HG02884 (cell line): ENCODE measurements around the gene HOXB4.

ENCODE experiments used
- ATAC-seq: cut with Tn5 transposase; IDR thresholded peaks from one replicate; pipeline ENCODE4 v1.9.1; 2021; ENCODE audit warnings: mild to moderate bottlenecking, moderate library complexity; ENCODE audit not compliant: unreplicated experiment

HOXB4 gene

DNA sequence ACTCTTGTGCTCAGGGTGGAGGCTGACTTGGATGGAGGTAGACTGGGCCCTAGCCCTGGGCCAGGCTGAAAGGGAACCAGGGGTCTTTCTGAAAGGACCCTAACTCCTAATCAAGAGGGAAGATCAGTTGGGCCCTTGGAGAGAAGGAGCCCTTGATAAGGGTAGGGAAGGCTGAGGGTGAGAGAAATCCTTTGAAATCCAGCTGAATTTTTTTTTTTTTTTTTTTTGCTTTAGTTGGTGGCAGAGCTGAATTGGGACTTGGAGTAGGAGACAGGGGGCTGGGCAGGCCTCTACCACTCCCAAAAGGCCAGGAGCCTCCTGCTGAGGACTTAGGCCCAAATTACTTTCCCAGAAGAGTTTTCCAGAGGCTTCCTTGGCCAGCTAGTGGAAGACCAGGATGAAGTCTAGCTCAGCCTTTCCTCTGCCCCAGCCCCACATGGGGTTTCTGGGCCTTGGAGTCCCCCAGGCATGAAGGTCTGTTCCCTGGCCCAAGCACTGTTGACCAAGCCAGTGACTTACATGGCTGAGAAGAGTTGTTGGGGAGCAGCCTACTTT is 12.5 kb upstream of the HOXB4 start:
- ATAC-seq: no peak

DNA sequence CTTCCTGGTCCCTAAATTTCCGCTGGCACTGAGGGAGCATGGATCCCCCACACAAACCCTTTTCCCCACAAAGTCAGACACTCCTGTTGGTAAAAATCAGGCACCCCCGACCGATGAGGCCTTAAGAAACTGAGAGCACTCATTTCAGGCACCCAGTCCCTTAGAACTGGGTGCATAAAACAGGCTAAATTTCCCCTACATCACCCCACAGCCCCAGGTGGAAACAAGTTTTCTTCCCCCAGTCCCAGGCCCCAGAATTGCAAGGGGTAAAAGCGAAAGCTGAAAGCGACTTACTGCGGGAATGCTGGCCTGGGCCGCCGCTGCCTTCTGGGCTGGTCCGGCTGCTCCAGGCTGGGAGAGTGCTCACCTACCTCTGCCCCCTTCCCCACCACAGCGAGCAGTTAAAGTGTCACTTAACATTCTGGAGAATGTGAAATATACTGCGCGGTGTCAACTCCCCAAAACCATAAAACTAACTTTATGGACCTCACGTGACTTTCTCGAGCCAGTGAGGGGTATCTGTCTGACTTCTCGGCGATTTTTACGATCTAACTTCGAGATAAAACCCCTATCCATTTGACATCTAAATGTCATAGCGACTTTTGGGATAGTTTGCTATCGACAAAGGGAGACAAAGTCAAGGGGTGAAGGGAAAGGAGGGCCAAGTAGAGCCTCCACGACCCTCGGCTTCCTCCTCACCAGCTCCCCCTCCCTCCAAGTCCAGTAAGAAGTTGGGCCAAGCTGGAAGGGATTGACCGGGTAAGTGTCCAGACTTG is 11.9 kb upstream of the HOXB4 start, which contains the start of gene HOXB3:
Gene HOXB3, minus strand, starts transcription at position 411 of the 776 bp plus-strand sequence. CDS start 37,767 bp downstream, outside the sequence.
- no peak for ATAC-seq

DNA sequence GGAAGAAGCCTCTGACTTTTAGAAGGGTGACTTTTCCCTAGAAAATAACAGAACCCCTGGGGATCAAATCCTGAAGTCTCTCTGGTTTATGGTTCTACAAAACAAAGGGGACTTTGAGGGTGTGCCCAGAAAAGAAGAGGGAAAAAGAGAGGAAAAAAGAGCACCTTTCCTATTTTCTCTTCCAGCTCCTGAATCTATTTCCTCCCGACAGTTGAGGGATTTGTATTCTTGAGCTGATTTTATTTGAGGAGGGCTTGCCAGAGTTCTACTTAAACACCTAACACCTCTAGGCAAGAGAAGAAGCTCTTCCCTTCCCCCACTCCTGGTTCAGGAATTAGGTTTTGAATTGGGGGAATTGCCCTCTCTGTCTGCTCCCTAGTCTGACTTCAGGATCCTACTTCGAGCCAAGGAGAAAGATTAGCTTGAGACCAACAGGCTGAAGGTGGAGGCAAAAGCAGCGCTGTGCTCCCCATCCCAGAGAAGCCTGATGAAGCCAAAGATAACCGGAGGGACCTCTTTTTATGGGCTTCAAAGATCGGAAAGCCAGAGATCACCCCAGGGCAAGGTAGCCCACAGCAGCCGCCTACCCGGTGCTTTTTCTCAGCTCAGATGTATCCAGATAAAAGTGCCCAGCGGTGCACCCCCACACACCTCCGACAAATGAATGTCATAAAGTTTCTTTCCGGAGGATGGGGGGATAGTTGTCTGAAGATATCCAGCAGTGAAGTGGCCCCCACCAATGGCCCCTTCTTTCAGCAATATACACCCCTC is 11.1 kb upstream of the HOXB4 start:
- no peak for ATAC-seq

DNA sequence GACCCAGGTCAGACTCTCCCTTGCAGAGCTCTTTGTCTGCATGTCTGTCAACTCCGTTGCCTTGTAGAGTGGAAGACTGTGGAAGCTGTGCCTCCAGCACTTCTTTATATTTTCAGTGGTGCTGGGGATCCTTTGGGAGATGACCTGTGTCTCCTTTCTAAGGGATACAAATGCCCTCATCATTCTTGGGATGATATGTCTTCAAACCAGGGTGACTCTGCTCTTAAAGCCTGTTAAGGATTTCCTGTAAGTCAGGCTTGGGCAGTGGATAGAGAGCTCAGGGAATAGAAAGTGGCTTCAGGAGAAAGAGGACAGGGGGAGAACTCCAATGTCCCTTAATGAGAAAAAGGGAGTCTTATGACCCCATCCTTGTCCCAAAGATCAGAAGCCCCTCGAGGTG is 10.4 kb upstream of the HOXB4 start:
- no peak for ATAC-seq

DNA sequence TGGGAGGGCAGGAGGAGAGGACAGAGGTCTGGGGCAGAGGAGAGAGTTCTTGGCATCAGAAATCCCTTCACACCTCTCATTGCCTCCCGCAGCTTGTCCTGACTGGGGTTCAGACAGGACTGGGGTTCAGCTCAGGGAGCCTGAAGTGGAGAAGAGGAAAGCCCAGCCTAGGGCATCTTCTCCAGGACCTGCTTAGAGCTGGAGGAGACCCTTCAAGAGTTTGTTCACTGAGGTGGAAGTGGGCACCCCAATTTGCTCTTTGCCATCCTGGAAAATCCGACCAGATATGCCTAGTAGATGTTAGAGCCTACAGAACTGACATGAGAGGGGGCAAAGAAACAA is 9.9 kb upstream of the HOXB4 start:
- ATAC-seq: no peak

DNA sequence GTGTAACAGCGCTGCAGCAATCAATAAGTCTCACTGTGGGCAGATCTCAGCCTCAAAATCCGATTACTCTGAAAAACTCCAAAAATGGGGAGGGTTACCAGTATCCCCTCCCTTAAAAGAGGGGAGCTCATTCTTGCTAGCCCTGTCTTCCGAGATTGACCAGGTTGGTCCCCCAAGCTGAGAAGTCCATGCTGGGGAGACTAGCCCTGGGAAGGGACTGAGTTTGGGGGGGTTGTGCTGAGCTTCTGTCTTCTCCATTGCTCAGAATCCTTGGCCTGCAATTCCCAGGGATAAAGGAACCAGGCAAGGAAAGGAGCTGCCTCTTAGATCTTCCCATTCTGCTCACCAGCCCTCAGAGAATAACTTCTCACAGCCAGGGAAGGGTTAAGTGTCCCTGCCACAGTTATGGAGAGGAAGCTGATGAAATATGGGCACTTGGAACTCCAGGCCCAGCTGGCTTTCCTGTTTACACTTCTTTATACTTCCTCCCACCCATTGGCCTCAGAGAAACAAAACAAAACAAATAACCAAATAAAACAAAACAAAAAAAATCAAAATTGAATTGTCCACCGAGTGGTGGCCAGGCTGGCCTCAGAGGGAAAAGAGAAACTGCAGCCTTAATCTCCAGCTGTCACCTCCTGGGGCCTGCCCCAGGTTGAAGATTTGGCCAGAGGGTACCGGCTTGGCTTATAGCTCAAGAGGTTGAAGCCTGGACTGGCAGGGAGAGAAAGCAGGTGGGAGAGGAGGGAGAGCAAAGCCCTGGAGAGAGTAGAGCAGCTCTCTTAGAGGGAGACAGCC is 9.3 kb upstream of the HOXB4 start:
- no peak for ATAC-seq

DNA sequence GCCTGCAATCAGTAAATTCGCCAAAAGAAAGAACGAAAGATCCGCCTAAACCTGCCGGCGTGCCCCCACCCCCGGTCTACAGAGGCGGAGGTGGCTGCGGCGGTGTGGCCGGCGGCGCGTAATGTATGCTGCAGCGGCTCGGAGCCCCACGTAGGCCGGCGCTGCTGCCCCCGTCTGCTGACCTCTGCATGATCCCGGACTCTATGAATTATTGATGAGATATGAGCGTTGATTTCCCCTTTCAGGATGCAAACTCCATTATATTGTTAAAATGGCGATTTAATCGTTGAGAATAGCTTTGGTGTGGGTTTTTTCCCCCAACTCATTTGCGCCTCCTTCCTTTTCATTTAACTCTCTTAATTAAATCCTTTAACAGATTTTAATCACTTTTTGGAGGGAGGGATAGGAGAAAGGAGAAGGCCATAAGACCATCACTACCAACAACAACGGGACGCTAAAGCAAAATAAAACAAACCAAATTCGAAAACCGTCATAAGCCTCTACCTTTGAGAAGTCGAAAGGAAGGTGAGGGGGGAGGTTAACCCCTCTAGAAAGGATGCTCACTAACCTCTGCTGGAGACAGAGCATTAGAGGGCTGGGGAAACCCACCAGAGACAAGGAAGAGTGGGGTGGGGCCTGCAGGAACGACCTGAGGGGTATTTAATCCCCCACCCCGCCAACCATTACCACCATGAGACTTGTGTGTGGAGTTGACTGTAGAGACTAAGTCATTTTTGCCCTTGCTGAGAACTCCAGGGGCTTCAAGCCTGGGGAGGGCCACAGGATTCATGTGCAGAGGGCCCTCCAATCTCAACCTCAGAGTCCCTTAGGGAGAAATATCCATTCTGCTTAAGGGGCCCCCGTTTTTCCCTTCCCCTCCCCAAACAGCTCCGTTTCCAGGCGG is 8.5 kb upstream of the HOXB4 start:
- ATAC-seq: no peak

DNA sequence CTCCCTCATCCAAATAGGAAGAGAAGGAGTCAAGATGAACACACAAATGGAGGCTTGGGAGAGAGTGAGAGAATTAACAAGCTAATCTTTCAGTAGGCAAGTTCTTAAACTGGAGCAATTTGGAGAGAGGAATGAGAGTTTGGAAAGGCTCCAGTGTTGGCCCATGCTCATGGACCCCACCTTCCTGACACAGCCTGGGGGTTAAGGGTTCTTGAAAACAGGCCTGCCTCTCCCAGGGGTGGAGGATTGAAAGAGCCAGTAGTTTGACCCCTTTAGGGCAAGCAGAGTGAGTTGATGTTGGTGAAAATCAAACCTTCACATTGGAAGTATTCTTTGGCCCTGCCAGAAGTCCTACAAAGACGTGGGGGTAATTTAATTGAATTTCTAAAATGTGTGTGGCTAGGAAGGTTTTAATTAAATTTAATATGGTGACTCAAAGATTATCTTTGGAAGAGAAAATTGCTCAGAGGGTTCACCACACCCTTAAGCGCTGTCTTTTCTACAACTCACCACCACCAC is 6.1 kb upstream of the HOXB4 start:
- no peak for ATAC-seq

DNA sequence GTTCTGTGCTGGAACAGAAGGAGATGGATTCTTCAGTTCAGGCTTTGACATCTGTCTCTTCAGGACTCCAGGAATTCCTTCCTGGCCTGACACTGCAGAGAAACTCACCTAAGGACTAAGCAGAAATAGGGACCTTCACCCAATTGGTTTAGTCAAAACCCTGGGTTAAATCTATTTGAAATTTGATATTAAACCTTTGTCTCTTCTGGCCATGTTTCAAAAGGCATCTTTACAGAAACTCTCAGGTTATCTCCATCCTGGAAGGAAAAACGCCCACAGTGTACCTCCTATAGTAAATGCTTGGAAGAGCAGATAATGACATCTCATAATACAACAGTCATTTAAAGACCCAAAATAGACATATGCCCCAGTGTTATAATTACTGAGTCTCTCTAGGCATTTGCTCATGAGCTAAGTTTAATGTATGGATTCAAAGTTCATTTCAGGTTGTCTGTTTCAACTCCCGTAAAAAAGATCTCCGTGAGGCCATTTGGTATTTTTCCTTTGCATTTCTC is 5.6 kb upstream of the HOXB4 start:
- ATAC-seq: no peak

DNA sequence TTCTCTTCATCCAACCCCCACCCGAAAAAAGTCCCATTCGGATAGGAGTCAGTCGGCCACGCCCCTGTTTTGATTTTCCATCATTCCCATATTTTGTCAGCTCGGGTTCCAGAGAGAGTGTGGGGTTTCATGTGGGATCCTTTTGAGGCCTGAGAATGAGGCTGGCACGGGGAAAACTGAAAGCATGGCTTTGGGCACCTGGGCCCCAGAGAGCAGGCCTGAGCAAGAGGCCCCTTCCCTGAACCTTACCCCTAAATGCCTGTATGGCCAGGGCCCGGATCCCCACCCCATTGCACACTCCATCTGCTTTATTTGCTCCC is 4.6 kb upstream of the HOXB4 start:
- no peak for ATAC-seq

DNA sequence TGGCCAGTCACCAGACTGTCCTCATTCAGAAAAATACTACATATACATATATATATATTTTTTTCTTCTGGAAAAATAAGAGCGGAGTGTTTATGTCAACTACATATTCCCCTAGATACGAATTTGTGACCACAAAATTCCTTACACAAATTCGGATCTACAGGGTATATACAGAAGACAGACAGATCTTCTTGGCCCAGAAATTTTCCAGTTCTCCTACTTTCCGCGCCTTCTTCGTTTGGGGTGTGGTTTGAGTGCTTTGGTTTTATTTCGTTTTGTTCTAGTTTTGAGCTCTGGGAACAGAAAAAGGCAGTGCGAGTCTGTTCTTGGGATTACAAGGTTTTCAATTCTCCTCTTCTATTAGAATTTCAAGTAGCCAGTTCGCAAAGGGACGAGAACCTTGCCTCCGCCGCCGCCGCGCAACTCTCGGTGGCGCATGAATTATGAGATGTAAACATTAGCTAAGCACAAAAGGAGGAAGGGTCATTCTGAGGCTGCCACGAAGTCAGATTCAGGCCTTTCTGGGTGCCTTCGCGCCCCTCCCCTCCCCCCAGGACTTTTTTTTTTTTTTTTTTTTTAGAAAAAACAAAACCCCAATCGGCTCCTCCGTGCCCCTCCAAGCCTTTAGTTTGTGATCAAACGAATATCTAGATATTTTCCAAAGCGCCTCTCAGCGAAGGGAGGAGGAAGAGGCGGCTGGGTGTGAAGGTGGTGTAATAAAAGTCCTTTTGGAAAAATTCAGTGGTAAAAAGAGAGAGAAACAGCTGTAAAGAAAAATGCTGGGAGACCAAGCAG is 1.8 kb upstream of the HOXB4 start:
- no peak for ATAC-seq

DNA sequence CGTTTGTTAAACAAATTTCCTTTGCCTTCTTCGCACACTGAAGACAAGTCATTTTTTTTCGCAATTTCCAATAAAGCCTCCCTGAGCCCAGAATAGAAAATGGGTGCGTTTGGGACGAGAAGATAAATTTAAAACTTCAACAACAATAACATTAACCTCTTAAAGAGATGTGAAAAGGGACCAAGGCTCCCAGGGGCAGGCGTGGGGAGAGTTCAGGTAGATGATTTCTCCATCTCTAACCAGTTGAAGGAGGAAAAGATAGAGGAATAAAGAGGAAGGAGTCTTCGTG is 1.3 kb upstream of the HOXB4 start:
- no peak for ATAC-seq

DNA sequence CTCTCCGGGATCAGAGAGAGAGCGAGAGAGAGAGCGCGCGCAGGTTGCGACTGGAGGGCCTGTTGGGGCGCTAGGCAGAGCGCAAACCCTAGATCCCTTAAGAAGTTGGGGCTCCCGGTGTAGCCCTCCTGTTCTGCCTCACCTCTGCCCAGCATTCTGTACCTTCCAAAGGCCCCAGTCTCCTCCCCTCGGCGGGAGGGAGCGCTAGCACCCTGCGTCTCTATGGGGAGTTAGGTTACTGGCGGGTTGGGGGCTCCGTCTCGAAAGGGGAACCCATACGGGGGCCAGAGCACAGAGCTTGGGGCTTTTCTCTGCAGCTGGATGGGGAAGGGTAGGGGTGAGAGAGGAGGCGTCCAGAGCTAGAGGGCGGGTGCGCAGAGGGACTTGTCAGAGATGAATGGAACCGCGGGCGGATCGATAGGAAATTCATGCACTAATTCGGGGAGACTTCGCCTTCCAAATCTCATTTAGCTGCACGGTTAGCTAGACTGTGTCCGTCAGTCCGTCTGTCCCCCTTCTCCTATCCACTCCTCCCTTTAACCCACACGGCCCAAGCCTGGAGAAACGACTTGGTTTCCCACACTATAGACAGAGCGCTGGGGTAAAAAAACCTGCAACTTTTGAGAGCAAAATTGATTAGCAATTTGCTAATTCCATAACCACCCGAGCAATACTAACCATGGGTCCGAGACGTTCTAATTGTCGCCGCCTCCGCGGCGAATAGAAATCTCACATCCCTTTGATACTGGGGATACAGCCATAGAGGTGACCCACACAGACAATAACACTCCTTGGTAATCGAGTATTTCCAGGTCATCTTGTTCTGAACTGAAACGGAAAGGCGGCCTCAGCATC is 693 bp upstream of the HOXB4 start:
- ATAC-seq: no peak

DNA sequence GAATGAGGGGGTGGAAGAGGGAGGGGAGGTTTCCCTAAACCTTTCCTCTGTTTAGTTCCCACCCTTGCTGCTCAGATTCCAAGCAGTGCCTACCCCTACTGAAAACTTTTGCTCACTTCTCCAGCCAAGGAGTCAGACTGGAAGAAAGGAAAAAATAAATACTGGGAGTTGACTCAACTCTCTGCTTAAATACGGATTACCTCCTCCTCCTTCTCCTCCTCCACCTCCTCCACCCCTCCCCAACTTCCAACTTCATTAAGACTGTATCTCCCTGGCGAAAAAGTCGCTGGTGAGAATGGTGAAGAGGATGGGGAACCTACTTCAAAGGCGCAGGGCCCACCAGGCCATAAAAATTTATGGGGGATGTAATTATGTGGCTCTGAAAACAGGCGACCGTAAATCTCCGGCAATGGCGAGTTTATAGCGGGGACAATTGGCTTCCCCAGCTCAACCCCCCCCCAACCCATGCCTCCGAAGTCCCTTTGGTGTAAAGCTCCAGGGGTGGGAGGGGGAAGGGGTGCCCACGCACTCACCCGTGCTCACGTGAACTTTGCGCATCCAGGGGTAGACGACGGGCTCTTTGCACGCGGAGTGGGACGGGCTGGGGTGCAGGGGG is 712 bp downstream of the HOXB4 start:
- ATAC-seq: no peak

DNA sequence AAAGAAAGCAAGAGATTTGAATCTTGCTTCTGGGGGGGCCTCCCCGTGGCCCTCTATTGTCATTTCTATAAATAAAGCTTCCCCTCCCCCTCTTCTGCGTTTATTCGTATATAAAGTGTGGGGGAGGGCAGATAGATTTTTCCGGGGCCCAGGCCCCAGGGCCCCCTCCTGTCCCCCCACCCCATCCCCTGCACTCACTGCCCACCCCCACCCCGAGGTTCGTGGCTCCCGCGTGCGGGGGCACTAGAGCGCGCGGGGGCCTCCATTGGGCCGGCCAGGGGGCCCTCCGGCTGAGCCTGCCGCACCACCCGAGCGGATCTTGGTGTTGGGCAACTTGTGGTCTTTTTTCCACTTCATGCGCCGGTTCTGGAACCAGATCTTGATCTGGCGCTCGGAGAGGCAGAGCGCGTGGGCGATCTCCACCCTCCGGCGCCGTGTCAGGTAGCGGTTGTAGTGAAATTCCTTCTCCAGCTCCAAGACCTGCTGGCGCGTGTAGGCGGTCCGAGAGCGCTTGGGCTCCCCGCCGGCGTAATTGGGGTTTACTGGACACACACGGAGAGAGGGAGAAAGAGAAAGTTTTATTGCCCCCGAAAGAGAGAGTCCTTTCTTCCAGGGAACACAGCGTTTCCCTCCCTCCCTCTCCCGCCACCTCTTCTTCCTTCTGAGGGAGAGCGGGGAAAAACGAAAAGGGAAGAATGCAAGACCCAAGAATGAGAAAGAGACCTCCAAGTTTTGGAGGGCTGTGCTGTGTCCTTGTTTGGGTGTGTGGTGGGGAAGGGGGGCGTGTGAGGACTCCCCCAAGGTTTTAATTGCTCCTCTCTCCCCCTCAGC is 1.5 kb downstream of the HOXB4 start:
- ATAC-seq: no peak

DNA sequence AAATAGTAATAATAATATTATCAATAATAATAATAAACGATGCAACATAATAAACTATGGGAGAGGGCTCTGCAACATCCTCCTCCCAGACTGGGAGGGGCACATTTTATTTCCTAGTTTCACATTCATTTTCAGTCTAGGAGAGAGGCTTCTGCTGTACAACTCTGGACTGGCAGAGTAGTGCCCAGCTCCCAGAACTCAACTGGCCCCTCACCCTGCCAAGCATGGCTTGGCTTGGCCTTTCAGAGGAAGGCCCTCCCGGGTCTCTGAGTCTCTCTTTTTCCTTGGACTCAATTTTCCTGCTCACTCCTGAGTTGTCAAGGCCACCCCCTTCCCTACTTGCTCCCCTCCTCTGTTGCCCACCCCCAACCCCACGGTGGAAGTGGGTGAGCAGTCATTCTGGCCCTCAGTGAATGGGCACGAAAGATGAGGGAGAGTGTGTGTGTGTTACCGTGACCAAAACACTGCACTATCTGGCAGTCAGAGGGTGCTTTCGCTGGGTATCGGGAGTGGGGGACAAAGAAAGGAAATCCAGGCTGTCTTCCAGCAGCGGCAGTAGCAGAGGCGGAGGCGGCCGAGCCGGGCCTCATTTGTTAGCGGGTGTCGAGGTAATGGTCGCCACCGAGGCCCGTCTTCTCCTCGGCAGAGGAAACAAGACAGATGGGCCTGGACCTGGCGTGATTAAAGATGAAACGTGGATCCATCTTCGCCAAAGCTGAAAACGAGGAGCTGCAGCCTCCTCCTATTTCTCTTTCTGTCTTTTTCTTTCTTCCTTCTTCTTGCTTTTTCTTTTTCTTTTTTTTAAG is 2.3 kb downstream of the HOXB4 start:
- no peak for ATAC-seq
